ENCODE measurements around the gene RAB3A.
A peak's percentile ranks its signal among the peaks of the same experiment; 100 is the strongest.
"Not testable (repeated sequence)": the region's sequence is repeated elsewhere in the genome, so short reads cannot be mapped to it uniquely, and the experiment has no call there.

Gene RAB3A

DNA sequence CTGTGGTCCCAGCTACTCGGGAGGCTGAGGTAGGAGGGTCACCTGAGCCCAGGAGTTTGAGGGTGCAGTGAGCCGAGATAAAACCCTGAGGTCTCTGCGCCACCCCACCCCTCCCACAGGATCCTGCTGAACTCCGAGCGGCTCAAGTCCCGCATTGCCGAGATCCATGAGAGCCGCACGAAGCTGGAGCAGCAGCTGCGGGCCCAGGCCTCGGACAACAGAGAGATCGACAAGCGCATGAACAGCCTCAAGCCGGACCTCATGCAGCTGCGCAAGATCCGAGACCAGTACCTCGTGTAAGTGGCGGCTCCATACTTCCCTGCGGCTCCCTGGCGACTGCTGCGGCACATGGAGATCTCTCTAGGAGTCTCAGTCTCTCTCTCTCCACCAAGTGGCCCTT lies 36.8 kb downstream of the RAB3A start:
- DNase-seq, result no peak

DNA sequence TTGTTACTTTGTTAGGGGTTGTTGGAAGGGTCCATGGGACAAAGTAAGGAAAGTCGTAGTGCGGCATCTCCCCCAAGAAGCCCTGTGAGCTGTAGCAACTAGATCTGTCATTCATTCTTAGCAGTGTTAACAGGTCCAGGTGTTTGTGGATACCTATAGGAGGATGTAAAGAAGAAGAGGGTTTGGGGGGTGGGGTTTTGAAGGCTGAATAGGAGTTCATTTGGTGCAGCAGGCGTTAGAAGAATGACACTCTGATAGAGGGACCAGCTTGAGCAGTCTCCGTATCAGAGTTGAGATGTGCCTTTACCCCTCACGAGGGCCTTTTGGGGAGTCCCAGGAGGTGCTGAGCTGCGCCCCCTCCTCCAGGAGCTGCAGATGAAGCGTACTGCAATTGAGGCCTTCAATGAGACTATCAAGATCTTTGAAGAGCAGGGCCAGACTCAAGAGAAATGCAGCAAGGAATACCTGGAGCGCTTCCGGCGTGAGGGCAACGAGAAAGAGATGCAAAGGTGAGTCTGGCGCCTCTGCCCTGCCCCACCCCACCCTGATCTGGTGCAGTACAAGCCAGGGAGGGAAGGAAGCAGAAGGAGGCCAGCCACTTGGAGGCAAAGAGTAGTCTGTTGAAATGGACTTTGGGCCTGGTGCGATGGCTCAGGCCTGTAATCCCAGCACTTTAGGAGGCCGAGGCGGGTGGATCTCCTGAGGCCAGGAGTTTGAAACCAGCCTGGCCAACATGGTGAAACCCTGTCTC lies 37.9 kb downstream of the RAB3A start:
- DNase-seq, result no peak

DNA sequence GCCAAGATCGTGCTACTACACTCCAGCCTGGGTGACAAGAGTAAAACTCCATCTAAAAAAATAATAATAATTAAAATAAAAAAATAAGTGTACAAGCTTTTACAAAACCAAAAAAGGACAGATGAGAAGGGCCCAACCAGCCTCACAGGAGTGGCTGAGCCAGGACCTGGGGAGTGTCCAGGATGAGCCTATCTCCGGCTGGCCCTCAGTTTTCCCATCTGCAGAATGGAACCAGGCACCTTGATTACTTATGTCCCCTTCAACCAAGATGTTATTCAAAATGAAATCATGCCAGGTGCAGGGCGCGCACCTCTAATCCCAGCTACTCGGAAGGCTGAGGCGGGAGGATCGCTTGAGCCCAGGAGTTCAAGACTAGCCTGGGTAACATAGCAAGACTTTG lies 39.8 kb downstream of the RAB3A start:
- no peak for DNase-seq

- DNase-seq, result no peak
Observed at GRCh38 chr19:18161636-18162002, 42.2 kb downstream of the RAB3A start.

GRCh38 chr19:18160971-18161635 lies 42.7 kb downstream of the RAB3A start:
- DNase-seq, result peak; percentile 85

- DNase-seq, result no peak
Observed at GRCh38 chr19:18160493-18160970, 43.3 kb downstream of the RAB3A start.

GRCh38 chr19:18159810-18160209 lies 44.0 kb downstream of the RAB3A start:
- DNase-seq, result no peak

DNA sequence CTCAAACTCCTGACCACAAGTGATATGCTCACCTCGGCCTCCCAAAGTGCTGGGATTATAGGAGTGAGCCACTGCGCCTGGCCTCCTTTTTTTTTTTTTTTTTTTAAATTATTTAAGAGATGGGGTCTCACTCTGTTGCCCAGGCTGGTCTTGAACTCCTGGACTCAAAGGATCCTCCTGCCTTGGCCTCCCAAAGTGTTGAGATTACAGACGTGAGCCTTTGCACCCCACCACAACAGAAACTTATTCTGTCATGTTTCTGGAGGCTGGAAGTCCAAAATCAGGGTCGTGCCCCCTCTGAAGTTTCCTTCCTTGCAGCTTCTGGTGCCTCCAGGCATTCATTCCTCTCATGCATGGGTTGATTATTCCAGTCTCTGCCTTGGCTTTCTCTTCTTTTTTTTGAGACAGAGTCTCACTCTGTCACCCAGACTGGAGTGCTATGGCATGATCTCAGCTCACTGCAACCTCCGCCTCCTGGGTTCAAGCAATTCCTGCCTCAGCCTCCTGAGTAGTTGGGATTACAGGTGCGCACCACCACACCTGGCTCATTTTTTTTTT lies 44.7 kb downstream of the RAB3A start:
- DNase-seq, result not testable (repeated sequence)

GRCh38 chr19:18158467-18158866 lies 45.4 kb downstream of the RAB3A start:
- no peak for DNase-seq

- no peak for DNase-seq
Observed at GRCh38 chr19:18157465-18158063, 46.3 kb downstream of the RAB3A start.

DNA sequence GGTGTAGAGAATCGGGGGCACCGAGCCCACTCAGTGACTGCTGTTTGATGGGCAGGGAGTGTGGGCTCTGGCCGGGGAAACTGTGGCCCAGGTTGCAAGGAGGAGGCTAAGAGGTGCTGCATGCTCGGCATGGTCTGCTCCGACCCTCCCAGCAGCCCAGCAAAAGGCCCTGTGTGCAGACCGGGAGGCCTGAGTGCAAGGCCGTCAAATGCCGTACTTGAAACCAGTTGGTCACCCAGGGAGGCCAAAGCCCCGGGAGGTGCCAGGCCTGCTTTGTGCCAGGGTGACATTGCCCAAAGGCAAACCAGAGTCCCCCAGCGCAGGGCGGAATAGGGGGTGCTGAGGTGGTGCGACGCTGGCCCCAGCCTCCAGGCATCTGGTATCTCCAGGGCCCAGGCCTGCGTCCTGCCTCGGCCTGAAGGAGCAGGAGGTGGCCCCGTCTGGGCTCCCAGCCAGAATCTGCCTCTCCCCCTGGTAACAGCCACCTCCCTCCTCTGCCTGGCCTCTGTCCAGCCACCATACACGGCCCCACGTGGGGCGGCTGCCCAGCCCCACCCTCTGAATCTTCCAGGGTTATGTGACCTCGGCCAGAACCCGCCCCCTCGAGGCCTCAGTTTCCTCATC lies 46.9 kb downstream of the RAB3A start:
- no peak for DNase-seq

- no peak for DNase-seq
Observed at GRCh38 chr19:18156268-18156667, 47.6 kb downstream of the RAB3A start.

DNA sequence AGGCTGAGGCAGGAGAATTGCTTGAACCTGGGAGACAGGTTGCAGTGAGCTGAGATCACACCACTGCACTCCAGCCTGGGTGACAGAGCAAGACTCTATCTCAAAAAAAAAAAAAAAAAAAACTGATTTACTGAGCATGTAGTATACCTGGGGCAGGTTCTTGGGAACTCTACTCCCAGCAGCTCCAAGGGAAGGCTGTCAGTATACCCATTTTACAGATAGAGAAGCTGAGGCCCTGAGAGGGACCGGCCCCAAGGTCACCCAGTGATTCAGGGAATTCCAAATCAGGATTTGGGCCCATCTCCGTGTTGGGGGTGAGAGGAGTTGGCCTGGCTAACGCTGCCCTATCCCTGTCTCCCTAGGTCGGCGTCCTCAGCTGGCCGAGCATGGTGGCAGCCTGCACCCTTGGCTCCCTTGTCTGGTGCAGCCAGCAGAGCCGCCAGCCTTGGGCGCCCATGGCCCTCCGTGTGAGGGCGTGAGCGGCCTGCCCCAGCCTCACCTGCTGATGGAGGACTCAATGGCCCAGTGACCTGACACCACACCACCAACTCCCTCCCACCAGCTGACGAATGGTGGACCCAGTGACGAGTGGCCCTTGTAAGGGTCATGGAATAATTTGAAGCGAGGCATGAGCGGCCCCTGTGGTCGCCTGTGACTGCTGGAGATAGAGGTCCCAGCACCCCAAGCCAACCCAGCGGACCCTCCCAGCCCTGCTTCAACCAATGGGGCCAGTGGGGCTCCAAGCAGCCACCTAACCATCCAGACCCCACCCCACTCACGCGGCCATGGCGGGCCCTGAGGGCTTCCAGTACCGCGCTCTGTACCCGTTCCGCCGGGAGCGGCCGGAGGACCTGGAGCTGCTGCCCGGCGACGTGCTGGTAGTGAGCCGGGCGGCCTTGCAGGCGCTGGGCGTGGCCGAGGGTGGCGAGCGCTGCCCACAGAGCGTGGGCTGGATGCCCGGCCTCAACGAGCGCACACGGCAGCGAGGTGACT lies 48.5 kb downstream of the RAB3A start:
- no peak for DNase-seq

DNA sequence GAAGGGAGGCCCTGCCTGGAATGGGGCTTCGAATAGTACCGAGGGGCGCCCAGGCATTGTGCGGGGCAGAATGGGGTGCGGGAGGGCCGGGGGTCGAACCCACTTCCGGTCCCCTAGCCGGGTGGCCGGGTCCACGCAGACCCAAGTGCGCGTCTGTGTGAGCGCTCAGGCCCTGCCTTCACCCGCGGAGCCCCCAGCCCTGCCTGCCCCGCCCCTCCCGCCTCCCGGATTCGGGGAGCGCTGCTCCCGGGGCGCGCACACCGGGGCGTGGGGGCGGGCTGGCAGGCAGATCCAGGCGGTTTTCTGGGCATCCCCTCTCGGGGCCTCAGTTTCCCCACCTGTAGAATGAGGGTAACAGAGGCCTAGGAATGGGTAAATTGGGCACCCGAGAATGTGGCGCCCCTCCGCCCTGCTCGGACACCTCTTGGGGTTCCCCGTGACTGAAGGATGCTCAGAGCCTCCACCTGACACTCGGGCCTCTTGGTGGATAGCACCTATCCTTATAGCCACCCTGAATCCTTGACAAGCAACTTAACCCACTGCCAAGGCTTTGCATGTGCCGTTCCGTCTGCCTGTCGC lies 50.2 kb downstream of the RAB3A start:
- no peak for DNase-seq

- DNase-seq, result peak; percentile 99
Observed at GRCh38 chr19:18152817-18153555, 50.9 kb downstream of the RAB3A start, which contains the start of gene PIK3R2. PIK3R2 (plus strand) TSS chr19:18153163; CDS start chr19:18155880, 2,717 bp downstream.

DNA sequence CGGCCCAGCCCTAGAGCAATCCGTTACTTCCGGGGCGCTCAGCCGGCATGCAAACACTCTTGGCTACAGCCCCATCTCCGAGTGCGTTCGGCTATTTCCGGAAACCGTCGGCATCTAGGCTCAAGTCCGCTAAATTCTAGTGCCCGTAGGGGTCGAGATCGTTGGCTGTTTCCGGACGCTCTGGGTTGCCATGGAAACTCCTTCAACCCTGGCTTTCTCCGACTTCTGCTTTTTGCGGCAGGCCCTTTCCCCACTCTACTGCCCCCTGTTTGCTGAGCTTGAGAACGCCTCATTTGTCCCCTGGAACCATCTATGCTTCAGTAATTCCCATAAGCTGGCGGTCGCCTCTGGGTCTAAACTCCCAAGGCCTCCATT lies 51.4 kb downstream of the RAB3A start:
- DNase-seq, result peak; percentile 98

DNA sequence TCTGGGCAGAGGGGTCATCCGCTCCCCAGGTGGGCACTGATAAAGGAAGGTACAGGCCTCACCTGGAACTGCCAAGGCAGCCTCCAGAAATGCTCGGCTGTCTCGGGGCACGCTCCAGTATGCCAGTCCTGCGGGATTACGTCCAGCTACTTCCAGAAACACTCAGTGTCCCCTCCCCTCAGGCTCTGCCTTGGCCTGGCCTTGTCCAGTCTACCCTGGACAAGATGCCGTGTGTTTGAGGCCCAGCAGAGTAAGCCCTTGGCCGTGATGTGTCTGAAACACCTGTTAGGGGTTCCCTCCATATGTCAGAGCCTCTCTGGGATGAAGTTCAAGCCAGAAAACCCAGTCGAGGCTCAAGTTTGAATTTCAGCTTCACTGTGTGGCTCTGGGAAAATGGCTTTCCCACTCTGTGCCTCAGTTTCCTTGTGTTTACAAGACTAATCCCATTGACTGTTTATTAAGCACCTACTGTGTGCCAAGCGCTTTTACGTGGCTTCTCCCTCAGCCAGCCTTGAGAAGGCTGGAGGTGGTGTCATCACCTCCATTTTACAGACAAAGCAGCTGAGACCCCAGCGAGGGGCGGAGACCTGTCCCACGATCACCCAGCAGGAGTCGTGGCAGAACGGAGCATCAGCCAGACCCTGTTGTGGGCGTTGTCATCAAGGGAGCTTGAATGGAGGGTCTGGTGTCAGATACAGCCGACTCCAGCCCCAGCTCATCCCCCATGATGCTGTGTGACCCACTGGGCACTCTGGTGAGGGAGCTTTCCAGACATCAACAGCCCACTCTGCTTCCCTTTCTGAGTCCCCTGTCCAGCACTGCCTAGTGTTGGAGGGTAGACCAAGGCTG lies 52.8 kb downstream of the RAB3A start:
- no peak for DNase-seq

DNA sequence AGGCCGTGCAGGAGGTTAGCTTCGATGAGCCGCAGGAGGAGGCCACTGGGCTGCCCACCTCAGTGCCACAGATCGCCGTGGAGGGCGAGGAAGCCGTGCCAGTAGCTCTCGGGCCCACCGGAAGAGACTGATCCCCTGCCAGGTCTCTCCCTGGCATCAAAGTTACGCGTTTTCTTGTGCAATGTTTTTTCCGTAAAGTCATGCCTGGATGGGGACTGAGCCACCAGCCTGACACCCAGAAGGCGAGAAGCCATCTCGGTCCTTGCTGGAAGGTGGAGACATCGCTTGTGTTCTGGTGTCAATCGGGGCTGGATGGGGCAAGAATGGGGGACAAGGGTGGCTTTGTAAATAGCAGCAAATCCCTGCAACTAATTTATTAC lies 54.3 kb downstream of the RAB3A start:
- no peak for DNase-seq

DNA sequence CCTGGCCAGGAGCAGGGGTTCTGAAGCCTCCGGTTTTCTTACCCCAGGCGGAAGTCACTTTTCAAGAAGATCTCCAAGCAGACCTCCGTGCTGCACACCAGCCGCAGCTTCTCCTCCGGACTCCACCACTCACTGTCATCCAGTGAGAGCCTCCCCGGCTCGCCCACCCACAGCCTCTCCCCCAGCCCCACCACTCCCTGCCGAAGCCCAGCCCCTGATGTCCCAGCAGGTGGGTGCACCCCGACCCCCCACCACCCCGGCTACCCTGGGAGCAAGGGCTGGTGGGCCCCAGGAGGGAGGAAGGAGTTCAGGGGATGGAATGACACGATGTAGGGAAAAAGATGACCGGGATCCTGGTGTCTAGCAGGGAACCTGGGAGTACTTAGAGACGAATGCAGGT lies 56.4 kb downstream of the RAB3A start:
- no peak for DNase-seq

Data from islet precursor cell (in vitro differentiated cells).